MM.1S (cell line): ENCODE results near the gene POLE.
"Not testable (repeated sequence)": the region's sequence is repeated elsewhere in the genome, so short reads cannot be mapped to it uniquely, and the experiment has no call there.

Experiments
- DNase-seq: peaks from one replicate; pipeline ENCODE4 v3.0.0-alpha.2; 2015
- H2AFZ ChIP-seq: fragments of 300-600 bp; sonication (generic); 2 replicates; pipeline ENCODE4 v1.6.0; 2016; ENCODE audit warnings: antibody characterized with exemption, low read length
- H3F3A ChIP-seq: fragments of 300-600 bp; sonication (generic); 2 replicates; pipeline ENCODE4 v1.6.1; 2016; ENCODE audit warnings: mild to moderate bottlenecking, antibody characterized with exemption, low read length, moderate library complexity, mixed read lengths; ENCODE audit not compliant: insufficient read depth
- H3K27ac ChIP-seq: fragments of 300-600 bp; sonication (generic); 2 replicates; pipeline ENCODE4 v1.5.1; 2016; ENCODE audit warnings: mild to moderate bottlenecking, low read length
- H3K27me3 ChIP-seq: fragments of 300-600 bp; sonication (generic); replicated peaks from 2 replicates; pipeline ENCODE4 v1.6.0; 2016; ENCODE audit warnings: low read length; ENCODE audit not compliant: insufficient read depth
- H3K36me3 ChIP-seq: fragments of 300-600 bp; sonication (generic); replicated peaks from 2 replicates; pipeline ENCODE4 v1.6.1; 2016; ENCODE audit warnings: mild to moderate bottlenecking, low read length, mixed read lengths; ENCODE audit not compliant: insufficient read depth
- H3K4me1 ChIP-seq: fragments of 300-600 bp; sonication (generic); 2 replicates; pipeline ENCODE4 v1.6.1; 2016; ENCODE audit warnings: low read length, mixed read lengths
- H3K4me2 ChIP-seq: fragments of 300-600 bp; sonication (generic); 2 replicates; pipeline ENCODE4 v1.6.0; 2016; ENCODE audit warnings: low read depth, low read length
- H3K4me3 ChIP-seq: fragments of 300-600 bp; sonication (generic); 2 replicates; pipeline ENCODE4 v1.5.1; 2016; ENCODE audit warnings: low read length, mixed read lengths
- H3K79me2 ChIP-seq: fragments of 300-600 bp; sonication (generic); 2 replicates; pipeline ENCODE4 v1.6.1; 2016; ENCODE audit warnings: mixed run types, low read length, mixed read lengths
- H3K9ac ChIP-seq: fragments of 300-600 bp; sonication (generic); 2 replicates; pipeline ENCODE4 v1.6.1; 2016; ENCODE audit warnings: low read length, mixed read lengths
- H3K9me2 ChIP-seq: fragments of 300-600 bp; sonication (generic); replicated peaks from 2 replicates; pipeline ENCODE4 v1.6.1; 2016; ENCODE audit warnings: mild to moderate bottlenecking, low read length, mixed read lengths; ENCODE audit not compliant: insufficient read depth
- H3K9me3 ChIP-seq: fragments of 300-600 bp; sonication (generic); replicated peaks from 2 replicates; pipeline ENCODE4 v1.6.1; 2016; ENCODE audit warnings: mild to moderate bottlenecking, low read length, mixed read lengths; ENCODE audit not compliant: insufficient read depth
- H4K20me1 ChIP-seq: fragments of 300-600 bp; sonication (generic); 2 replicates; pipeline ENCODE4 v1.6.1; 2016; ENCODE audit warnings: mild to moderate bottlenecking, low read length, moderate library complexity, mixed read lengths; ENCODE audit not compliant: insufficient read depth
- EZH2 ChIP-seq: fragments of 300-600 bp; sonication (generic); optimal IDR thresholded peaks from 2 replicates; pipeline ENCODE3; 2017; ENCODE audit warnings: low read depth, mild to moderate bottlenecking, antibody characterized with exemption, low read length, mixed read lengths
- EZH2phosphoT487 ChIP-seq: fragments of 300-600 bp; sonication (generic); IDR thresholded peaks from 2 replicates; pipeline ENCODE4 v1.6.1; 2018; ENCODE audit warnings: antibody characterized with exemption, low read length
- TF ChIP-seq, protein P1 (sequence below): fragments of 300-600 bp; sonication (generic); IDR thresholded peaks from 2 replicates; pipeline ENCODE4 v1.5.1; 2016; ENCODE audit warnings: antibody characterized with exemption, low read length, mixed read lengths

POLE gene

DNA sequence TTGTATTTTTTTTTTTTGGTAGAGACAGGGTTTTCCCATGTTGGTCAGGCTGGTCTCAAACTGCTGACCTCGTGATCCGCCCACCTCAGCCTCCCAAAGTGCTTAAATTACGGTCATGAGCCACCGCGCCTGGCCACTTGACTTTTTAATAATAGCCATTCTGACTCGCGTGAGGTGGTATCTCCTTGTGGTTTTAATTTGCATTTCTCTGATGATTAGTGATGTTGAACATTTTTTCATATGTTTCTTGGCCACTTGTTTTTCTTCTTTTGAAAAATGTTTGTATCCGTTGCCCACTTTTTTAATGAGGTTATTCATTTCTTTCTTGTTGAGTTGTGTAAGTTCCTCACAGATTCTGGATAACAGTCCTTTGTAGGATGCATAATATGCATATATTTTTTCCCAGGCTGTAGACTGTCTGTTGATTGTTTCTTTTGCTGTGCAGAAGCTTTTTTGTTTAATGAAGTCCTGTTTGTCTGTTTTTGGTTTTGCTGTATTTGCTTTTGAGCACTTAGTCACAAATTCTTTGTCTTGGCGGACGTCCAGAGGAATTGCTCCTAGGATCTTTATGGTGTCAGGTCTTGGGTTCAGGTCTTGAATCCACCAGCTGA is 13.2 kb upstream of the POLE start:
- Histone ChIP-seq H3K4me1 (no peaks in the 10 kb centered on the region), H3K4me2 (no peak overlapping the region)
- no peak for DNase-seq

DNA sequence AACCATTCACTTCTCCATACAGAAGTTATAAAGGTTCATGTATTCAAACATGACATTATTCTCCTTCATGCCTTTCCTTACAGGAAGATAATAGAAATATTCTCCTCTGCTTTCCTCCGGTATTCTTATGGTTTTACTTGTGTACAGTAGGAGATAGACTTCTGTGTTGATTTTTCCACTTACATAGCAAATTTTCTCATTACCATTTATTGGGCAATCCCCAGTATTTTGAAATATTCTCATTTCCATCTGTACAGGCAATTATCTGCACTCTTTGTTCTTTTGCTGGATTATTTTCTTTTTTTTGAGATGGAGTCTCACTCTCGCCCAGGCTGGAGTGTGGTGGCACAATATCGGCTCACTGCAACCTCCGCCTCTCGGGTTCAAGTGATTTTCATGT is 11.2 kb upstream of the POLE start:
- H3K4me1 ChIP-seq: no peaks in the 10 kb centered on the region
- H3K4me2 ChIP-seq: no peak overlapping the region
- no peak overlapping the region for H3K4me3 ChIP-seq
- DNase-seq: no peak
- H3K79me2 ChIP-seq: no peaks in the 10 kb centered on the region
- H4K20me1 ChIP-seq: no peaks in the 10 kb centered on the region
- no peaks in the 10 kb centered on the region for H3K27me3 ChIP-seq
- no peaks in the 10 kb centered on the region for H3K36me3 ChIP-seq
- no peaks in the 10 kb centered on the region for H3K9me2 ChIP-seq
- TF ChIP-seq EZH2phosphoT487: no peak
- TF ChIP-seq, protein P1, sequence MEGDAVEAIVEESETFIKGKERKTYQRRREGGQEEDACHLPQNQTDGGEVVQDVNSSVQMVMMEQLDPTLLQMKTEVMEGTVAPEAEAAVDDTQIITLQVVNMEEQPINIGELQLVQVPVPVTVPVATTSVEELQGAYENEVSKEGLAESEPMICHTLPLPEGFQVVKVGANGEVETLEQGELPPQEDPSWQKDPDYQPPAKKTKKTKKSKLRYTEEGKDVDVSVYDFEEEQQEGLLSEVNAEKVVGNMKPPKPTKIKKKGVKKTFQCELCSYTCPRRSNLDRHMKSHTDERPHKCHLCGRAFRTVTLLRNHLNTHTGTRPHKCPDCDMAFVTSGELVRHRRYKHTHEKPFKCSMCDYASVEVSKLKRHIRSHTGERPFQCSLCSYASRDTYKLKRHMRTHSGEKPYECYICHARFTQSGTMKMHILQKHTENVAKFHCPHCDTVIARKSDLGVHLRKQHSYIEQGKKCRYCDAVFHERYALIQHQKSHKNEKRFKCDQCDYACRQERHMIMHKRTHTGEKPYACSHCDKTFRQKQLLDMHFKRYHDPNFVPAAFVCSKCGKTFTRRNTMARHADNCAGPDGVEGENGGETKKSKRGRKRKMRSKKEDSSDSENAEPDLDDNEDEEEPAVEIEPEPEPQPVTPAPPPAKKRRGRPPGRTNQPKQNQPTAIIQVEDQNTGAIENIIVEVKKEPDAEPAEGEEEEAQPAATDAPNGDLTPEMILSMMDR: no peak
- no peak for TF ChIP-seq EZH2
- H3K9me3 ChIP-seq: no peaks in the 10 kb centered on the region
- H3K27ac ChIP-seq: no peak overlapping the region
- H3K9ac ChIP-seq: no peak overlapping the region
- no peak overlapping the region for H2AFZ ChIP-seq
- no peaks in the 10 kb centered on the region for H3F3A ChIP-seq

More for the DNA sequence above, 13.2 kb upstream of the POLE start:
- no peaks in the 10 kb centered on the region for H4K20me1 ChIP-seq
- H2AFZ ChIP-seq: no peak overlapping the region
- no peaks in the 10 kb centered on the region for H3K9me2 ChIP-seq
- H3K9me3 ChIP-seq: no peaks in the 10 kb centered on the region
- H3K79me2 ChIP-seq: no peaks in the 10 kb centered on the region
- H3K27ac ChIP-seq: no peak overlapping the region
- H3K36me3 ChIP-seq: no peaks in the 10 kb centered on the region
- TF ChIP-seq EZH2 (no peak), EZH2phosphoT487 (no peak)
- TF ChIP-seq, protein P1: no peak
- H3F3A ChIP-seq: no peaks in the 10 kb centered on the region
- no peaks in the 10 kb centered on the region for H3K27me3 ChIP-seq
- H3K9ac ChIP-seq: no peak overlapping the region
- H3K4me3 ChIP-seq: no peak overlapping the region

DNA sequence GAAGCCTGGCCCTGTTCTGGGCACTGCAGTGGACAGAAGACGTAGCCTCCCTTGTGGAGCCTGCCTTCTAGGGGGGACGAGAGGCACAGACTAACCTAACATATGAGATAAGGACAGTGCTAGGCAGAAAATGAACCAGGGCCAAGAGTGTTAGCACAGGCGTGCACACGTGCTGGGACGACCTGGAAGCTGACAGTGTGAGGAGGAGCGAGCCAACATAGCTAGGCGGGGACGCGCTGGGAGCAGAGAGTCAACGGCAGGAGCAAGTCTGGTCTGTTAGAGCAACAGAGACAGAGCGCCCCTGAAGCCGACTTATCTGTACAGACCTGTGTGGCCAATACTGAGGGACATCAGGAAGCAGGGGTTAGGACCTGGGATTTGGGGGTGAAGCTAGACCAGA is 8.3 kb upstream of the POLE start:
- Histone ChIP-seq H3K79me2 (no peaks in the 10 kb centered on the region), H3K4me3 (no peak overlapping the region)

DNA sequence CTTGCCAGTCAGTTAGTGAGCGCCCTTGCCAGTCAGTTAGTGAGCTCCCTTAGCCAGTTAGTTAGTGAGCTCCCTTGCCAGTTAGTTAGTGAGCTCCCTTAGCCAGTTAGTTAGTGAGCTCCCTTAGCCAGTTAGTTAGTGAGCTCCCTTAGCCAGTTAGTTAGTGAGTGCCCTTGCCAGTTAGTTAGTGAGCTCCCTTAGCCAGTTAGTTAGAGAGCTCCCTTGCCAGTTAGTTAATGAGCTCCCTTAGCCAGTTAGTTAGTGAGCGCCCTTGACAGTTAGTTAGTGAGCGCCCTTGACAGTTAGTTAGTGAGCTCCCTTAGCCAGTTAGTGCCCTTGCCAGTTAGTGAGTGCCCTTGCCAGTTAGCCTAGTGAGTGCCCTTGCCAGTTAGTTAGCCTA is 7.7 kb upstream of the POLE start:
- H3F3A ChIP-seq, H3K9ac ChIP-seq, H3K79me2 ChIP-seq, H3K4me3 ChIP-seq, H4K20me1 ChIP-seq, H3K9me3 ChIP-seq, DNase-seq, H3K4me1 ChIP-seq, H3K27ac ChIP-seq, H3K36me3 ChIP-seq, H3K4me2 ChIP-seq, H3K9me2 ChIP-seq, H2AFZ ChIP-seq, H3K27me3 ChIP-seq: not testable (repeated sequence)

More for the DNA sequence above, 8.3 kb upstream of the POLE start:
- no peaks in the 10 kb centered on the region for H3F3A ChIP-seq
- DNase-seq: no peak
- no peaks in the 10 kb centered on the region for H3K36me3 ChIP-seq
- H3K4me2 ChIP-seq: no peak overlapping the region
- H3K9ac ChIP-seq: no peak overlapping the region
- H3K27ac ChIP-seq: no peak overlapping the region
- no peaks in the 10 kb centered on the region for H3K9me3 ChIP-seq
- no peaks in the 10 kb centered on the region for H3K9me2 ChIP-seq
- H3K27me3 ChIP-seq: no peaks in the 10 kb centered on the region
- no peaks in the 10 kb centered on the region for H3K4me1 ChIP-seq
- H2AFZ ChIP-seq: no peak overlapping the region
- TF ChIP-seq, protein P1: no peak
- TF ChIP-seq EZH2 (no peak), EZH2phosphoT487 (no peak)
- no peaks in the 10 kb centered on the region for H4K20me1 ChIP-seq

DNA sequence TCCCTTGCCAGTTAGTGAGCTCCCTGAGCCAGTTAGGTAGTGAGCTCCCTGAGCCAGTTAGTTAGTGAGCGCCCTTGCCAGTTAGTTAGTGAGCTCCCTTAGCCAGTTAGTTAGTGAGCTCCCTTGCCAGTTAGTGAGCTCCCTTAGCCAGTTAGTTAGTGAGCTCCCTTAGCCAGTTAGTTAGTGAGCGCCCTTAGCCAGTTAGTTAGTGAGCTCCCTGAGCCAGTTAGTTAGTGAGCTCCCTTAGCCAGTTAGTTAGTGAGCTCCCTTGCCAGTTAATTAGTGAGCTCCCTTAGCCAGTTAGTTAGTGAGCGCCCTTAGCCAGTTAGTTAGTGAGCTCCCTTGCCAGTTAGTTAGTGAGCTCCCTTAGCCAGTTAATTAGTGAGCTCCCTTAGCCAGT is 4.9 kb upstream of the POLE start:
- not testable (repeated sequence) for H3K9ac ChIP-seq, H4K20me1 ChIP-seq, H3K9me2 ChIP-seq, H3K79me2 ChIP-seq, H3K27me3 ChIP-seq, H3K36me3 ChIP-seq, H3K27ac ChIP-seq, DNase-seq, H3K4me1 ChIP-seq, H2AFZ ChIP-seq, H3K4me3 ChIP-seq, H3F3A ChIP-seq, H3K9me3 ChIP-seq, H3K4me2 ChIP-seq
